Activated naive CD8-positive, alpha-beta T cell treated with anti-CD3 and anti-CD28 coated beads for 36 hours (primary cell): ENCODE results near the gene APBB1. TPM values are rescaled to one million over a fixed set of nuclear protein-coding genes. Genes with fewer than 3 reads are reported as not detected.
"Not testable (repeated sequence)": the region's sequence is repeated elsewhere in the genome, so short reads cannot be mapped to it uniquely, and the experiment has no call there.

Experiments used
- DNase-seq: peaks from one replicate; pipeline ENCODE4 v3.0.0; 2021
- H3K27ac Mint-ChIP-seq: one replicate; pipeline ENCODE4 v1.8.0; 2022; ENCODE audit warnings: mild to moderate bottlenecking, moderate library complexity, mixed read lengths
- H3K27me3 Mint-ChIP-seq: one replicate; pipeline ENCODE4 v1.8.0; 2022; ENCODE audit warnings: mild to moderate bottlenecking, mixed read lengths
- H3K36me3 Mint-ChIP-seq: one replicate; pipeline ENCODE4 v1.8.0; 2021; ENCODE audit warnings: mild to moderate bottlenecking, mixed read lengths
- H3K4me1 Mint-ChIP-seq: one replicate; pipeline ENCODE4 v1.8.0; 2021; ENCODE audit warnings: mixed read lengths
- H3K4me3 Mint-ChIP-seq: one replicate; pipeline ENCODE4 v1.8.0; 2022; ENCODE audit warnings: mild to moderate bottlenecking, moderate library complexity, mixed read lengths
- H3K9me3 Mint-ChIP-seq: one replicate; pipeline ENCODE4 v1.8.0; 2022; ENCODE audit warnings: mixed read lengths
- total RNA-seq, 2 experiments: library from RNA; stranded (reverse); gene quantifications; one replicate each; pipeline ENCODE4 v1.2.3, GENCODE V29; 2021

APBB1 gene
- total RNA-seq, 2 experiments from 2014 or later, result 29.2 to 32.3 TPM

DNA sequence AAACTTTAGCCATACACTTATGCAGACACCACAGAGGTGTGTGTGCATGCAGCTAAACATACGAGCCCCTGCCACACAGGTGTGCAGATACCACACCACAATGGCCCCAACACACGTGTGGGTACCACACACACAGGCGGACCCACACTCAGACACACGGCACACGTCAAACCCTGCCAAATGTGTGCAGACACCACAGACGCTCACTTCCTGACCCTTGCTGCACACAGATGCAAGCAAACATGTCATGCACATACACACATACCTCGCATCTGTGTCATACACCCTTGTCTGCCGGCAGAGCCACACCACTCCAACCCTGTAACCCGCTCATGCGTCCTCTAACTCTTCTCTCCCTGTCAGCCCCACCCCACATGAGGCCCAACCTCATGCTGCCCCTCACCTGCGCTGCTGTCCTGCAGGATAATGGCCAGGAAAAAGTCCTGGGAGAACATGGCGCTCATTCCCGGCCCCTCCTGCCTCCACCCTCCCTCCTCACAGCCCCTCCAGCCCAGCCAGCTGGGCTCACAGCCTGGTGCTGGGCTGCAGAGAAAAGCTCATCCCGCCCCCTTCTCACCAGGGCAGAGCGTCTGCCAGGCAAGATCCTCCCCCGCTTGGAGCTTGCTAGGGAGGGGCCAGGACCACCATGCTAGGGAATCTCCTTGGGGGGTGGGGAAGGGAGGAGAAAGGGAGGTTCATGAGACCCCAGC is 14.4 kb downstream of the APBB1 start:
- Mint-ChIP-seq H3K27me3 (peaks cover 4% of the 10 kb centered on the region), H3K4me1 (peaks cover 73% of the 10 kb centered on the region), H3K4me3 (peak overlapping the region; percentile 27), H3K36me3 (peaks cover 7% of the 10 kb centered on the region), H3K9me3 (no peaks in the 10 kb centered on the region), H3K27ac (peak overlapping the region; percentile 34)
- no peak for DNase-seq

DNA sequence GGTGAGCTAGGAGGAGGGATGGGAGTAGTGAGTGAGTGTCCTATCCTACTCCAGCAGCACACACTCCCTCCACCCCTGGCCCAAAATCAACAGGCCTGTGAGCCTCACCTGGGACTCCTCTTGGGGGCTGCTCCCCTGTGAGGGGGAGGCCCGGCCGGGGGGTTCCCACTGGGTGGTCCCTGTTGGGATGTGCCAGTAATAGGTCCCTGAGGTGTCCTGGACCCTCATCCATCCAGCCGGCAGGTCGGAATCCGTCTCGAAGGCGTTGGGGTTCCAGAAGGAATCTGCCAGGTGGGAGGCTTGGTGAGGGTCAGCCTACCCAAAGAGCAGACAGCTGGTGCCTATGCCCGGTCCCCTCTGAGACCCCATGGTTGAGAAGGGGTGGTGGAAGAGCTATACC is 15.4 kb downstream of the APBB1 start:
- Mint-ChIP-seq H3K9me3 (no peaks in the 10 kb centered on the region), H3K4me1 (peaks cover 80% of the 10 kb centered on the region), H3K27ac (peak overlapping the region; percentile 94), H3K4me3 (peak overlapping the region; percentile 76), H3K27me3 (peaks cover 4% of the 10 kb centered on the region), H3K36me3 (peaks cover 13% of the 10 kb centered on the region)
- no peak for DNase-seq

DNA sequence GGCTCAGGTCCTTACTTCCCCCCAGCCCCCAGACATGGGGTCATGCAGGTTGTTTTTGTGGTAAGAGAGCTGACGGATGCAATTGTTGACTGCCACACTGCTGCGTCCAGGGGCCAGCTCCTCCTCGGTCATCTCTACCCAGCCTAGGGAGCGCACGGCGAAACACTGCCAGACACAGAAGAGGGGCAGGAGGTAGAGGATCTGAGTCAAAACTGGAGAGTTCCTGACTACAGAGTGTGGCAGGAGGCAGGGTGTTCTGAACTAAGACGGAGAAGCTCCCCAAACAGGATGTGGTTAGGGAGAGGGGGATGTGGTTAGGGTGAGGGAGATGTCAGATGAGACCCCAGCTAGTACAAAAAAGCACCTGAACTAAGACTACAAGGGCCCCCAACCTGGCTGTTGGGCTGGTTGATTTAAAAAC is 16.3 kb downstream of the APBB1 start:
- Mint-ChIP-seq H3K4me3 (peak overlapping the region; percentile 76), H3K9me3 (no peaks in the 10 kb centered on the region), H3K27ac (peak overlapping the region; percentile 94), H3K4me1 (peaks cover 76% of the 10 kb centered on the region), H3K36me3 (peaks cover 15% of the 10 kb centered on the region), H3K27me3 (peaks cover 4% of the 10 kb centered on the region)
- peak; percentile 81 for DNase-seq

DNA sequence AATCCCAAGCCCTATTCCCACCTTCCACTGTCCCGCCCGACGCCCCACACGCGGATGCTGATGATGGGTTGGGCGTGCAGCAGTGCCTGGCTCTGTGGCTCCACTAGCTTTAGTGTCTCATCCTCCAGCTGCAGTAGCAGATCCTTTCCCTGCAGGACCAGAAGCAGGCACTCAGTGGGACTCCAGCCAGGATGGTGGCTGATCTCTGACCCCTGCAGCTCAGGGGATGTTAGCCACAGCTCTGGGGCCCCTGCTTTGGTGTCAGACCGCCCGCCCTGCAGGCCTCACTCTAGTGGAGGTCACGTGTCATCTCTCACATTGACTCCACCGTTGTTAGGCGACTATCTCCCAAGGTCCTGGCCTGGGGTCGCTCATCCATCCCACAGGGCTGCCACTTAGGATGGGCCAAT is 16.8 kb downstream of the APBB1 start:
- H3K9me3 Mint-ChIP-seq, result no peaks in the 10 kb centered on the region
- peaks cover 4% of the 10 kb centered on the region for H3K27me3 Mint-ChIP-seq
- peak overlapping the region; percentile 94 for H3K27ac Mint-ChIP-seq
- peaks cover 72% of the 10 kb centered on the region for H3K4me1 Mint-ChIP-seq
- peaks cover 15% of the 10 kb centered on the region for H3K36me3 Mint-ChIP-seq
- peak overlapping the region; percentile 76 for H3K4me3 Mint-ChIP-seq
- peak; percentile 37 for DNase-seq

DNA sequence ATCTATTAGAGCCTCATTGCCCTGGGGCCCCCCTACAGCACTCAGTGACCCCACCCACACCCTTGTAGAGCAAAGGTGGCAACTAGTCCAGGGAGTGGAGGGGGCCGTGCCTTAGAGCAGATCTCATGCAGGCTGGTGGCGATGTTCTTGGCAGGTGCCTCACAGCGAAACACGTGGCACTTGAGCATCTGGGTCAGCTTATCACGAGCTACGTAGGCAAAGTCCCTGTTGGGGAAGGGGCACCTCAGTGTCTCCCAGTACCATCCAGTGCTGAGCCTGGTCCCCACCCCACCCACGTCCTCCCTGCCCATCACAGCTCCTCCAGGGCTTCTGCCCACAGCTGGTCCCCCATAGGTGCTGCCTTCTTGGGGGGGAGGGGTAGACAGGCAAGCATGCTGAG is 17.4 kb downstream of the APBB1 start:
- Mint-ChIP-seq H3K36me3 (peaks cover 15% of the 10 kb centered on the region), H3K4me3 (no peak overlapping the region), H3K4me1 (peaks cover 68% of the 10 kb centered on the region), H3K9me3 (no peaks in the 10 kb centered on the region), H3K27me3 (peaks cover 4% of the 10 kb centered on the region), H3K27ac (no peak overlapping the region)
- no peak for DNase-seq

DNA sequence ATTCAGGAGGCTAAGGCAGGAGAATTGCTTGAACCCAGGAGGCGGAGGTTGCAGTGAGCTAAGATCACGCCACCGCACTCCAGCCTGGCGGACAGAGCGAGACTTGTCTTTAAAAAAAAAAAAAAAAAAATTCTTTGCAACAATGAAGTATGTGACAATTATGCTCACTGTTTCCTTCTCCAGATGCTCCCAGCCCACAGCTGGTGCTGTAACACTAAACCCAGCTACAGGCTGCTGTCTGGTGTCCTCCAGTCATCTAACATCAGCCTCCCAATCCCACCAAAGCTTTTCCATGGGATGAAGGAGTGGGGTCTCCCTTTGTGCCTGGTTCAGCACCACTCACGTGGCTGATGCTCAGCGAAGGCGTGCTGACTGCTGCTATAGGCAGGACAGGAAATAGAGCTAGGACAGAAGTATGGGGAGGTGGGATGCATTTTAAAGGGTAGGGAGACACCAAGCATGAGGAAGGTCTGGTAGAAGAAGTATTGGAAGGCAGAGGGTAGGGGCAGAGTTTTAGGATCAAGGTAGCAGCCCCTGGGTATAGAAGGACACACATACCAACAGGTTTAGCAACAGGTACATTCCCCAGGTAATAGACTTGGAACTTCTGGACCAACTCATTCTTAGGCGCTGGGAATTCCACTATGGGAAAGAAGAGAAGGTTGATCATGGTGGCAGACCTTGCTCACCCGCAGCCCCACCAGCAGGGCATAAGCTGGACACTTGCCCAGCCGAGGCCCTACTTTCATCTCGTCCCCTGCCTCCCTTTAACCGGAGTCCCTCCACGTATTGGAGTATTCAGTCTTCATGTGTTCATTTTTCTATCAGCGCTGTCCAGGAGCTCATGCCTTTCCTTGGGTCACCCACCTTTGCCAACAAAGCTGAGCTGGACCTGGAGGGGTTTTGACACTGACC is 18.2 kb downstream of the APBB1 start:
- H3K4me1 Mint-ChIP-seq, result peaks cover 64% of the 10 kb centered on the region
- H3K27ac Mint-ChIP-seq, result no peak overlapping the region
- no peaks in the 10 kb centered on the region for H3K9me3 Mint-ChIP-seq
- peaks cover 4% of the 10 kb centered on the region for H3K27me3 Mint-ChIP-seq
- no peak for DNase-seq
- H3K36me3 Mint-ChIP-seq, result peaks cover 15% of the 10 kb centered on the region
- H3K4me3 Mint-ChIP-seq, result no peak overlapping the region

DNA sequence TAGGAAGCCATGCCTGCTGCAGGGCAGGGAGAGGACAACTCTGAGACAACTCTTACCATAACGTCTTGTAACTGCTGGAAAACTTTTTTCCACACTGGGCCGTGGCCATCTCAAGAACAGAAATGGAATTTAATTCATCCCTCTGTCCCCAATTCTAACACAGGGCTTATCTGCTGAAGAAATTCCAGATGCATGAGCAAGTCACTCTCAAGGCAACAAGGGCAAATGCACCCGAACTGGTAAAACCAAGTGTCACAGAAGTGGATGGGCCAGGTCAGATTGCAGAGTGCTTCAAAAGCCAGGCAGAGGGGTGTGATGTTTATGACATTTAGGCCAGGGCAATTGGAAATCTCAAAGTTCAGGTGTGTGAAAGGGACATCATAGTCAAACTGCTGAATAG is 21.3 kb downstream of the APBB1 start:
- Mint-ChIP-seq H3K9me3 (no peaks in the 10 kb centered on the region), H3K27ac (no peak overlapping the region), H3K4me3 (no peak overlapping the region), H3K4me1 (peaks cover 52% of the 10 kb centered on the region), H3K27me3 (peaks cover 2% of the 10 kb centered on the region), H3K36me3 (peaks cover 19% of the 10 kb centered on the region)
- DNase-seq, result no peak

DNA sequence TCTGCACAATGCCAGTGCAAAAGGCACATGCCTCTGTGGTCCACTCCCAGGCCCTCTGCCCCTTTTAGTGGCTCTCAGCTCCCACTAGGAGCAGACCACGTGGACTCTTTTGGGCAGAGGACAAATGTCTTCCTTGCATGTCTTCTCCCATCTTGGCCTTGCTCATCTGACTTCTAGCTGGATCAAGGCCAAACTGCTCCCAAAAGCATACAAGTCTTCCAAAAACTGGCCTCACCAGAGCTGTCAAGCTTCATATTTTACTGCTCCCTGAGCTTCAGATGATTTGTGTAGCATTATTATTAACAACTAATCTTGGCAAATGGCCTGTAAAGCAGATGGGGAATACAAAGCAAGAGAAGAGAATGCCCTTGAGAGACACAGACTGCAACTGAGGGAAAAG is 21.7 kb downstream of the APBB1 start:
- H3K36me3 Mint-ChIP-seq, result peaks cover 18% of the 10 kb centered on the region
- no peaks in the 10 kb centered on the region for H3K9me3 Mint-ChIP-seq
- peaks cover 50% of the 10 kb centered on the region for H3K4me1 Mint-ChIP-seq
- H3K27me3 Mint-ChIP-seq, result no peaks in the 10 kb centered on the region
- H3K4me3 Mint-ChIP-seq, result no peak overlapping the region
- DNase-seq, result no peak
- no peak overlapping the region for H3K27ac Mint-ChIP-seq

DNA sequence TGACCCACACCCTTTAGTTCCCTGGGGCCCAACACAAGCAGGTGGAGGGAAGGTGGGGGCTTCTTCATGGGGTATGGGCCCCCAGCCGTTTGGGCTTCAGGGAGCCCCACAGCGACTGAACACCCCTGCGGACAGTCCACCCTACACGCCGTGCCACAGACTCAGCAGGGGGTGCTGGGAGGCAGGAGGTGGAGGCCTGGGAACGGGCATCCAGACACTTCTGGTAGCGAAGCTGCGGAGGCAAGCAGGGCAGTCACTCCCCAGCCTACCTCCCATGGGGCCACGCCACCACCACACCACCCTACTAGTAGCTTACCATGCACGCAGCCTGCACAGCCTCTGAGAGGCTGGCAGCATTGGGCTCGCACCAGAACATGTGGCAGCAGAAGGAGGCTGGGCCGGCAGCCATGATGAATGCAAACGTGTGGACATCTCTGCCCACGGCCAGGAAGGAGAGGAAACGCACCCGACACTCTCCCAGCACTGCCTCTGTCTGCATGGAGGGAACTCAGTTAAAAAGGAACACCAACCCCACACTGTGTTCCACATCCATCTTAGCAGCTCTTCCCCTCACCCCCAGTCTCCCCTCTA is 23.3 kb downstream of the APBB1 start:
- Mint-ChIP-seq H3K4me1 (peaks cover 53% of the 10 kb centered on the region), H3K36me3 (peaks cover 14% of the 10 kb centered on the region), H3K9me3 (no peaks in the 10 kb centered on the region), H3K4me3 (no peak overlapping the region), H3K27me3 (no peaks in the 10 kb centered on the region), H3K27ac (no peak overlapping the region)
- no peak for DNase-seq

DNA sequence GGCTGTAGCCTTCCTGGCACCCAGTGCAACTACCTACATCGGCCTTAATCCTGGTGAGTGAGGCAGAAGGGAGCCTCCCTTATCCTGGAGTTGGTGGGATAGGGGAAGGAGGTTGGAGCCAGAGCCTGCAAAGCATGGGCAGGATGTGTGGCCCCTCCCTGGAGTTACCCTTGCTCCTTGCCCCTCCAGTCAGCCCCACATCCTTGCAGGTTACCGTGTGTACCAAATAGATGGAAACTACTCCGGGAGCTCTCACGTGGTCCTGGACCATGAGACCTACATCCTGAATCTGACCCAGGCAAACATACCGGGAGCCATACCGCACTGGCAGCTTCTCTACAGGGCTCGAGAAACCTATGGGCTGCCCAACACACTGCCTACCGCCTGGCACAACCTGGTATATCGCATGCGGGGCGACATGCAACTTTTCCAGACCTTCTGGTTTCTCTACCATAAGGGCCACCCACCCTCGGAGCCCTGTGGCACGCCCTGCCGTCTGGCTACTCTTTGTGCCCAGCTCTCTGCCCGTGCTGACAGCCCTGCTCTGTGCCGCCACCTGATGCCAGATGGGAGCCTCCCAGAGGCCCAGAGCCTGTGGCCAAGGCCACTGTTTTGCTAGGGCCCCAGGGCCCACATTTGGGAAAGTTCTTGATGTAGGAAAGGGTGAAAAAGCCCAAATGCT is 24.8 kb downstream of the APBB1 start:
- Mint-ChIP-seq H3K27me3 (no peaks in the 10 kb centered on the region), H3K27ac (no peak overlapping the region), H3K4me3 (no peak overlapping the region), H3K4me1 (peaks cover 51% of the 10 kb centered on the region), H3K36me3 (peaks cover 12% of the 10 kb centered on the region), H3K9me3 (no peaks in the 10 kb centered on the region)
- no peak for DNase-seq

DNA sequence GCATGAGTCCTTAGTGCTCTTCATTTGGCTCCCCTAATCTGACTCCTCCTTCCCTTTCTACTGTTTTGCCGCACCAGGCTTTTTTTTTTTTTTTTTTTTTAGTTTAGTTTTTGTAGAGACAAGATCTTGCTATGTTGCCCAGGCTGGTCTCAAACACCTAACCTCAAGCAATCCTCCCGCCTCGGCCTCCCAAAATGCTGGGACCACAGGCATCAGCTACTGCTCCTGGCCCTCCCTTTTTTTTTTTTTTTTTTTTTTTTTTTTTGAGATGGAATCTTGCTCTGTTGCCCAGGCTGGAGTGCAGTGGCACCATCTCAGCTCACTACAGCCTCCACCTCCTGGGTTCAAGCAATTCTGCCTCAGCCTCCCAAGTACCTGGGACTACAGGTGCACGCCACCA is 26.6 kb downstream of the APBB1 start:
- H3K27me3 Mint-ChIP-seq, H3K36me3 Mint-ChIP-seq, DNase-seq, H3K9me3 Mint-ChIP-seq, H3K27ac Mint-ChIP-seq, H3K4me3 Mint-ChIP-seq: not testable (repeated sequence)
- peaks cover 53% of the 10 kb centered on the region for H3K4me1 Mint-ChIP-seq

DNA sequence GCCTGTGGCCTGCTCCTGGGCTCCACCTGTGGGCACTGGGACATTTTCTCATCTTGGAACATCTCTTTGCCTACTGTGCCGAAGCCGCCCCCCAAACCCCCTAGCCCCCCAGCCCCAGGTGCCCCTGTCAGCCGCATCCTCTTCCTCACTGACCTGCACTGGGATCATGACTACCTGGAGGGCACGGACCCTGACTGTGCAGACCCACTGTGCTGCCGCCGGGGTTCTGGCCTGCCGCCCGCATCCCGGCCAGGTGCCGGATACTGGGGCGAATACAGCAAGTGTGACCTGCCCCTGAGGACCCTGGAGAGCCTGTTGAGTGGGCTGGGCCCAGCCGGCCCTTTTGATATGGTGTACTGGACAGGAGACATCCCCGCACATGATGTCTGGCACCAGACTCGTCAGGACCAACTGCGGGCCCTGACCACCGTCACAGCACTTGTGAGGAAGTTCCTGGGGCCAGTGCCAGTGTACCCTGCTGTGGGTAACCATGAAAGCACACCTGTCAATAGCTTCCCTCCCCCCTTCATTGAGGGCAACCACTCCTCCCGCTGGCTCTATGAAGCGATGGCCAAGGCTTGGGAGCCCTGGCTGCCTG is 27.3 kb downstream of the APBB1 start:
- Mint-ChIP-seq H3K9me3 (no peaks in the 10 kb centered on the region), H3K4me1 (peaks cover 51% of the 10 kb centered on the region), H3K27ac (no peak overlapping the region), H3K4me3 (peak overlapping the region; percentile 89), H3K27me3 (no peaks in the 10 kb centered on the region), H3K36me3 (peaks cover 6% of the 10 kb centered on the region)
- DNase-seq, result no peak

DNA sequence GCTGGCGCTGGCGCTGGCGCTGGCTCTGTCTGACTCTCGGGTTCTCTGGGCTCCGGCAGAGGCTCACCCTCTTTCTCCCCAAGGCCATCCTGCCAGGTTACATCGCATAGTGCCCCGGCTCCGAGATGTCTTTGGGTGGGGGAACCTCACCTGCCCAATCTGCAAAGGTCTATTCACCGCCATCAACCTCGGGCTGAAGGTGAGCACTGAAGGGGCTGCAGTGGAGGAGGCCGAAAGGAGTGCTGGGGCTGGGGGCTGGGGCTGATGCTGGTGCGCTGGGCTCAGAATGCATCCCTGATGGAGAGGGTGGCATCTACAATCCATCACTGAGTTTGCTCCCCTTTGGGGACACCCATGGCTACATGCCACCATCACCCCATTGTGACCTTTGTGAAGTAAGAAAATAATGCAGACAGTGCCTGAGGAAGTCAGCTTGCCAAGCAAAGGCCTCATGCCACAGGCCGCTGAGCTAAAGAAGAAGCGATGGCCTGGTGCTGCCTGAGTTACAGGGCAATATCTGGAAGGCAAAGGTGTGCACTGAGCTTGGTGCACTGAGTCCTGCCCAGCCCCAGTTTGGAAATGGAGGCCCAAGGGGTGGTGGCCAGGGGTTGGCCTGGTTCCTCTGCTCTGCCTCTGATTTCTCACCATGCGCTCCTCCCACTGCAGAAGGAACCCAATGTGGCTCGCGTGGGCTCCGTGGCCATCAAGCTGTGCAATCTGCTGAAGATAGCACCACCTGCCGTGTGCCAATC is 28.0 kb downstream of the APBB1 start:
- H3K4me1 Mint-ChIP-seq, result peaks cover 47% of the 10 kb centered on the region
- peak overlapping the region; percentile 77 for H3K27ac Mint-ChIP-seq
- DNase-seq, result no peak
- peak overlapping the region; percentile 89 for H3K4me3 Mint-ChIP-seq
- peaks cover 6% of the 10 kb centered on the region for H3K36me3 Mint-ChIP-seq
- no peaks in the 10 kb centered on the region for H3K9me3 Mint-ChIP-seq
- no peaks in the 10 kb centered on the region for H3K27me3 Mint-ChIP-seq
